OCI-LY1 (cell line): Measurements from ENCODE around the gene RUSC2.

ENCODE experiments used
- H2AFZ ChIP-seq: fragments of 200-600 bp; sonication (generic), shearing (Covaris generic); 2 replicates; pipeline ENCODE4 v1.6.0; 2014; ENCODE audit warnings: antibody characterized with exemption, mild to moderate bottlenecking, low read length
- H3F3A ChIP-seq: fragments of 200-600 bp; sonication (generic), shearing (Covaris generic); 2 replicates; pipeline ENCODE4 v1.6.0; 2014; ENCODE audit warnings: mild to moderate bottlenecking, antibody characterized with exemption, low read length, moderate library complexity; ENCODE audit not compliant: insufficient read depth
- H3K27ac ChIP-seq: fragments of 200-600 bp; sonication (generic); 2 replicates; pipeline ENCODE4 v1.5.1; 2014; ENCODE audit warnings: low read length, mixed run types, mild to moderate bottlenecking, low read depth; ENCODE audit not compliant: poor library complexity, severe bottlenecking
- H3K27me3 ChIP-seq: fragments of 200-600 bp; sonication (generic); 2 replicates; pipeline ENCODE4 v1.6.0; 2014; ENCODE audit warnings: antibody characterized with exemption, mild to moderate bottlenecking, low read length, moderate library complexity; ENCODE audit not compliant: insufficient read depth
- H3K36me3 ChIP-seq: fragments of 200-600 bp; sonication (generic); 2 replicates; pipeline ENCODE4 v1.6.1; 2014; ENCODE audit warnings: mild to moderate bottlenecking, antibody characterized with exemption, low read length, moderate library complexity, mixed read lengths; ENCODE audit not compliant: insufficient read depth
- H3K4me1 ChIP-seq: fragments of 200-600 bp; sonication (generic); 2 replicates; pipeline ENCODE4 v1.5.1; 2014; ENCODE audit warnings: mild to moderate bottlenecking, low read length, moderate library complexity; ENCODE audit not compliant: insufficient read depth, severe bottlenecking
- H3K4me2 ChIP-seq: fragments of 200-600 bp; sonication (generic), shearing (Covaris generic); 2 replicates; pipeline ENCODE4 v1.6.1; 2014; ENCODE audit warnings: low read length
- H3K4me3 ChIP-seq: fragments of 200-600 bp; sonication (generic); 2 replicates; pipeline ENCODE4 v1.5.1; 2014; ENCODE audit warnings: low read length, low read depth, mild to moderate bottlenecking, mixed read lengths; ENCODE audit not compliant: poor library complexity, severe bottlenecking
- H3K79me2 ChIP-seq: fragments of 200-600 bp; shearing (Covaris generic); 2 replicates; pipeline ENCODE4 v1.6.1; 2016; ENCODE audit warnings: mixed run types, low read length, mixed read lengths; ENCODE audit not compliant: insufficient read depth
- H3K9ac ChIP-seq: fragments of 200-600 bp; sonication (generic), shearing (Covaris generic); 2 replicates; pipeline ENCODE4 v1.6.1; 2014; ENCODE audit warnings: mild to moderate bottlenecking, low read length, mixed read lengths
- H3K9me2 ChIP-seq: fragments of 200-600 bp; sonication (generic), shearing (Covaris generic); 2 replicates; pipeline ENCODE4 v1.6.1; 2014; ENCODE audit warnings: low read depth, mild to moderate bottlenecking, low read length, mixed read lengths
- H3K9me3 ChIP-seq: fragments of 200-600 bp; shearing (Covaris generic); 2 replicates; pipeline ENCODE4 v1.6.1; 2014; ENCODE audit warnings: low read length, mixed read lengths
- H4K20me1 ChIP-seq: fragments of 200-600 bp; sonication (generic), shearing (Covaris generic); 2 replicates; pipeline ENCODE4 v1.6.0; 2016; ENCODE audit warnings: mild to moderate bottlenecking, low read length; ENCODE audit not compliant: insufficient read depth
- CTCF ChIP-seq: fragments of 200-600 bp; sonication (generic), shearing (Covaris generic); IDR thresholded peaks from 2 replicates; pipeline ENCODE4 v1.5.1; 2017; ENCODE audit warnings: mild to moderate bottlenecking, antibody characterized with exemption, low read length, moderate library complexity, mixed read lengths
- EZH2 ChIP-seq: fragments of 200-600 bp; sonication (generic), shearing (Covaris generic); IDR thresholded peaks from 2 replicates; pipeline ENCODE4 v1.8.0; 2017; ENCODE audit warnings: borderline replicate concordance, mixed run types, mild to moderate bottlenecking, antibody characterized with exemption, low read length, moderate library complexity, mixed read lengths

The RUSC2 gene

GRCh38 chr9:35464141-35465025, 25.5 kb upstream of the RUSC2 start:
- Histone ChIP-seq H3K79me2 (no peaks in the 10 kb centered on the region), H3K9me3 (no peaks in the 10 kb centered on the region), H3K36me3 (no peaks in the 10 kb centered on the region), H3F3A (no peaks in the 10 kb centered on the region), H3K9me2 (no peaks in the 10 kb centered on the region), H4K20me1 (no peaks in the 10 kb centered on the region), H3K27me3 (no peaks in the 10 kb centered on the region), H3K4me1 (no peaks in the 10 kb centered on the region), H3K27ac (no peak overlapping the region), H3K9ac (no peak overlapping the region), H3K4me3 (no peak overlapping the region), H2AFZ (no peak overlapping the region), H3K4me2 (no peak overlapping the region)
- TF ChIP-seq EZH2 (no peak), CTCF (no peak)

- H3K4me2 ChIP-seq = no peak overlapping the region
- TF ChIP-seq CTCF (no peak), EZH2 (no peak)
- no peaks in the 10 kb centered on the region for H3F3A ChIP-seq
- H3K9ac ChIP-seq = no peak overlapping the region
- no peaks in the 10 kb centered on the region for H3K9me3 ChIP-seq
- H3K9me2 ChIP-seq = no peaks in the 10 kb centered on the region
- H4K20me1 ChIP-seq = no peaks in the 10 kb centered on the region
- H3K4me1 ChIP-seq = no peaks in the 10 kb centered on the region
- H3K36me3 ChIP-seq = no peaks in the 10 kb centered on the region
- no peaks in the 10 kb centered on the region for H3K27me3 ChIP-seq
- no peak overlapping the region for H2AFZ ChIP-seq
- no peaks in the 10 kb centered on the region for H3K79me2 ChIP-seq
- no peak overlapping the region for H3K27ac ChIP-seq
- no peak overlapping the region for H3K4me3 ChIP-seq
Measured at GRCh38 chr9:35470340-35470739, 19.6 kb upstream of the RUSC2 start.

- no peak overlapping the region for H3K4me2 ChIP-seq
- H3K9ac ChIP-seq = no peak overlapping the region
Measured at GRCh38 chr9:35470894-35471293, 19.0 kb upstream of the RUSC2 start.

More at GRCh38 chr9:35470894-35471293, 19.0 kb upstream of the RUSC2 start:
- Histone ChIP-seq H3K9me3 (no peaks in the 10 kb centered on the region), H3K36me3 (no peaks in the 10 kb centered on the region), H4K20me1 (no peaks in the 10 kb centered on the region), H3K27ac (no peak overlapping the region), H3K79me2 (no peaks in the 10 kb centered on the region), H2AFZ (no peak overlapping the region), H3K9me2 (no peaks in the 10 kb centered on the region), H3F3A (no peaks in the 10 kb centered on the region), H3K27me3 (no peaks in the 10 kb centered on the region), H3K4me1 (no peaks in the 10 kb centered on the region), H3K4me3 (no peak overlapping the region)
- TF ChIP-seq CTCF = no peak
